SJSA1 (cell line): ENCODE data around the gene ALG13. TPM values are rescaled to one million over a fixed set of nuclear protein-coding genes. Genes with fewer than 3 reads are reported as not detected.

Experiments used
- total RNA-seq: library from RNA; depleted of rRNA; stranded (reverse); fragments of >200 nt; shearing (Covaris generic); gene quantifications from 2 replicates; pipeline ENCODE4 v1.2.3, GENCODE V29; 2014; rRNA removed

Gene ALG13
- total RNA-seq, 1 experiment from 2014 or later = 27.8 TPM

Other genes starting within 250 kb of the ALG13 start
- gene SERTM2, start 169.5 kb upstream of the ALG13 start, total RNA-seq = 0.05 TPM in 1 of 2 replicates, not detected in the other
- gene TRPC5OS, start 195.0 kb downstream of the ALG13 start, total RNA-seq = not detected in 2 replicates